Cardiac muscle cell (in vitro differentiated cells and primary cell): ENCODE data around the gene FOXD4L6. TPM values are rescaled to one million over a fixed set of nuclear protein-coding genes. Genes with fewer than 3 reads are reported as not detected.
"Not testable (repeated sequence)": the region's sequence is repeated elsewhere in the genome, so short reads cannot be mapped to it uniquely, and the experiment has no call there.

Experiments used
- DNase-seq, 2 donors: peaks; one replicate each; pipeline versions ENCODE4 v3.0.0 to v3.0.0-alpha.2; 2010 to 2017; ENCODE audit warnings: low read depth in 1 of 2, low spot score in 1 of 2
- H3K27ac ChIP-seq: fragments of 200-600 bp; sonication (generic); 2 replicates; pipeline ENCODE4 v1.5.1; 2016
- H3K27me3 ChIP-seq: fragments of 200-600 bp; sonication (generic); 2 replicates; pipeline ENCODE4 v1.6.0; 2016; ENCODE audit warnings: control low read depth
- H3K36me3 ChIP-seq: fragments of 200-600 bp; sonication (generic); 2 replicates; pipeline ENCODE4 v1.5.1; 2016; ENCODE audit warnings: control low read depth
- H3K4me1 ChIP-seq: fragments of 200-600 bp; sonication (generic); 2 replicates; pipeline ENCODE4 v1.8.1; 2017; ENCODE audit warnings: low read depth, mild to moderate bottlenecking, mixed run types
- H3K4me3 ChIP-seq: fragments of 200-600 bp; sonication (generic); 2 replicates; pipeline ENCODE4 v1.5.1; 2016; ENCODE audit warnings: mild to moderate bottlenecking
- H3K9me3 ChIP-seq: fragments of 200-600 bp; sonication (generic); 2 replicates; pipeline ENCODE4 v1.5.1; 2017; ENCODE audit warnings: low read depth, mild to moderate bottlenecking, control low read depth
- polyA plus RNA-seq: library from polyadenylated mRNA; unstranded; fragments of >200 nt; fragmentation: Nextera tagmentation; extraction: Ambion mirVana; gene quantifications from 2 replicates; pipeline ENCODE4 v1.2.1, GENCODE V29; 2016
- total RNA-seq: library from RNA; depleted of rRNA; stranded (reverse); fragments of >200 nt; gene quantifications from 2 replicates; pipeline ENCODE4 v1.2.3, GENCODE V29; 2016

Gene FOXD4L6
- 0.60 TPM in 1 of 2 replicates, not detected in the other for total RNA-seq
- polyA plus RNA-seq, result 0.23 TPM in 1 of 2 replicates, not detected in the other

GRCh38 chr9:41128581-41128980 lies at the start of gene FOXD4L6:
TSS of gene FOXD4L6 (minus strand) at chr9:41128681. CDS start at chr9:41128383, 298 bp downstream.
- H3K27ac ChIP-seq, H3K36me3 ChIP-seq, H3K4me3 ChIP-seq, DNase-seq, H3K4me1 ChIP-seq, H3K9me3 ChIP-seq: not testable (repeated sequence)
- peaks cover 12% of the 10 kb centered on the region for H3K27me3 ChIP-seq

GRCh38 chr9:41174994-41175393 lies 46.5 kb upstream of the FOXD4L6 start:
- H3K27me3 ChIP-seq, H3K36me3 ChIP-seq, H3K4me3 ChIP-seq, H3K9me3 ChIP-seq, H3K27ac ChIP-seq, DNase-seq, H3K4me1 ChIP-seq: not testable (repeated sequence)

- not testable (repeated sequence) for DNase-seq, H3K9me3 ChIP-seq, H3K4me1 ChIP-seq, H3K27ac ChIP-seq, H3K4me3 ChIP-seq, H3K27me3 ChIP-seq, H3K36me3 ChIP-seq
These were observed 21.6 kb upstream of the FOXD4L6 start for GRCh38 chr9:41150116-41150515.

- not testable (repeated sequence) for H3K4me1 ChIP-seq, H3K36me3 ChIP-seq, H3K27ac ChIP-seq, H3K27me3 ChIP-seq, DNase-seq, H3K9me3 ChIP-seq, H3K4me3 ChIP-seq
These were observed 13.4 kb upstream of the FOXD4L6 start for GRCh38 chr9:41141878-41142277.

GRCh38 chr9:41126746-41127446 lies 1.6 kb downstream of the FOXD4L6 start:
- H3K36me3 ChIP-seq, H3K9me3 ChIP-seq, H3K4me1 ChIP-seq, H3K27ac ChIP-seq, DNase-seq, H3K4me3 ChIP-seq: not testable (repeated sequence)
- peaks cover 17% of the 10 kb centered on the region for H3K27me3 ChIP-seq

- H3K4me1 ChIP-seq, DNase-seq, H3K27ac ChIP-seq, H3K4me3 ChIP-seq, H3K36me3 ChIP-seq, H3K9me3 ChIP-seq: not testable (repeated sequence)
- H3K27me3 ChIP-seq, result peaks cover 17% of the 10 kb centered on the region
These were observed 2.5 kb downstream of the FOXD4L6 start for GRCh38 chr9:41125936-41126335.

- H3K4me3 ChIP-seq, H3K4me1 ChIP-seq, H3K9me3 ChIP-seq, H3K36me3 ChIP-seq, DNase-seq, H3K27ac ChIP-seq: not testable (repeated sequence)
- H3K27me3 ChIP-seq, result peaks cover 22% of the 10 kb centered on the region
These were observed 3.3 kb downstream of the FOXD4L6 start for GRCh38 chr9:41125109-41125658.

- H3K4me1 ChIP-seq, H3K27ac ChIP-seq, H3K4me3 ChIP-seq, DNase-seq, H3K36me3 ChIP-seq, H3K9me3 ChIP-seq: not testable (repeated sequence)
- H3K27me3 ChIP-seq, result peaks cover 23% of the 10 kb centered on the region
These were observed 4.0 kb downstream of the FOXD4L6 start for GRCh38 chr9:41124250-41125108.

- DNase-seq, H3K9me3 ChIP-seq, H3K27ac ChIP-seq, H3K4me1 ChIP-seq, H3K36me3 ChIP-seq, H3K4me3 ChIP-seq: not testable (repeated sequence)
- peaks cover 28% of the 10 kb centered on the region for H3K27me3 ChIP-seq
These were observed 4.7 kb downstream of the FOXD4L6 start for GRCh38 chr9:41123812-41124211.

- peaks cover 28% of the 10 kb centered on the region for H3K27me3 ChIP-seq
- not testable (repeated sequence) for H3K36me3 ChIP-seq, H3K27ac ChIP-seq, H3K4me3 ChIP-seq, H3K4me1 ChIP-seq, H3K9me3 ChIP-seq, DNase-seq
These were observed 5.1 kb downstream of the FOXD4L6 start for GRCh38 chr9:41123396-41123795.

GRCh38 chr9:41120696-41121095 lies 7.8 kb downstream of the FOXD4L6 start:
- not testable (repeated sequence) for H3K4me3 ChIP-seq, DNase-seq, H3K27ac ChIP-seq, H3K9me3 ChIP-seq, H3K4me1 ChIP-seq, H3K36me3 ChIP-seq
- peaks cover 26% of the 10 kb centered on the region for H3K27me3 ChIP-seq

GRCh38 chr9:41119719-41120118 lies 8.8 kb downstream of the FOXD4L6 start:
- DNase-seq, H3K36me3 ChIP-seq, H3K4me1 ChIP-seq, H3K9me3 ChIP-seq, H3K27ac ChIP-seq, H3K4me3 ChIP-seq: not testable (repeated sequence)
- H3K27me3 ChIP-seq, result peaks cover 24% of the 10 kb centered on the region

- H3K4me1 ChIP-seq, H3K36me3 ChIP-seq, H3K9me3 ChIP-seq, H3K27ac ChIP-seq, H3K4me3 ChIP-seq, DNase-seq: not testable (repeated sequence)
- H3K27me3 ChIP-seq, result peaks cover 23% of the 10 kb centered on the region
These were observed 9.2 kb downstream of the FOXD4L6 start for GRCh38 chr9:41119311-41119710.

GRCh38 chr9:41113348-41113747 lies 15.1 kb downstream of the FOXD4L6 start:
- not testable (repeated sequence) for DNase-seq, H3K27ac ChIP-seq, H3K4me1 ChIP-seq, H3K36me3 ChIP-seq, H3K9me3 ChIP-seq, H3K4me3 ChIP-seq
- H3K27me3 ChIP-seq, result peaks cover 22% of the 10 kb centered on the region
